ENCODE measurements around the gene SBF1.

Gene SBF1

GRCh38 chr22:50467341-50467740 lies 7.5 kb downstream of the SBF1 start:
- no peak for DNase-seq
- H3K18ac ChIP-seq (ENCODE audit: low read length) = no peak overlapping the region
- no peak overlapping the region for H2AFZ ChIP-seq (ENCODE audit: insufficient read depth, low read length, poor library complexity)
- no peak overlapping the region for H3K4me2 ChIP-seq (ENCODE audit: low read length)
- H2BK5ac ChIP-seq (ENCODE audit: low read depth, low read length, poor library complexity) = no peak overlapping the region
- no peak overlapping the region for H3K27ac ChIP-seq (ENCODE audit: low read depth, low read length)
- no peak overlapping the region for H3K4ac ChIP-seq (ENCODE audit: low read depth, low read length)
- H3K14ac ChIP-seq (ENCODE audit: low read length) = no peak overlapping the region
- H3K4me3 ChIP-seq (ENCODE audit: low read depth, low read length) = no peak overlapping the region
- no peak overlapping the region for H4K8ac ChIP-seq (ENCODE audit: low read depth, low read length)
- H3K79me1 ChIP-seq (ENCODE audit: low read length) = no peaks in the 10 kb centered on the region
- no peaks in the 10 kb centered on the region for H3K27me3 ChIP-seq (ENCODE audit: insufficient read depth, low read length)
- H4K12ac ChIP-seq (ENCODE audit: low read depth, low read length) = no peak overlapping the region
- H3K79me2 ChIP-seq (ENCODE audit: control insufficient read depth, insufficient read depth, low read length, poor library complexity) = peaks cover 6% of the 10 kb centered on the region
- no peak overlapping the region for H2BK12ac ChIP-seq (ENCODE audit: low read length)
- no peaks in the 10 kb centered on the region for H3K9me3 ChIP-seq (ENCODE audit: insufficient read depth, low read depth, low read length)
- no peak overlapping the region for H2BK120ac ChIP-seq (ENCODE audit: insufficient read depth, low read length, poor library complexity)
- WGBS (ENCODE audit: extremely low coverage, insufficient coverage, insufficient read length) = no CpG with 5 or more reads among the region's 24 CpGs
- no peak overlapping the region for H4K91ac ChIP-seq (ENCODE audit: low read depth, low read length)
- peaks cover 59 to 62% of the 10 kb centered on the region in 2 experiments for H3K36me3 ChIP-seq (ENCODE audit: control insufficient read depth in 1 of 2, insufficient read depth in 2 of 2, low read length in 2 of 2)
- H3K23ac ChIP-seq (ENCODE audit: low read length) = no peak overlapping the region
- no peak overlapping the region for H3K9ac ChIP-seq (ENCODE audit: low read length)
- no peak overlapping the region for H2AK5ac ChIP-seq (ENCODE audit: low read length)
- peaks cover 7 to 23% of the 10 kb centered on the region in 2 experiments for H3K4me1 ChIP-seq (ENCODE audit: control insufficient read depth in 1 of 2, insufficient read depth in 2 of 2, low read length in 2 of 2)

- Histone ChIP-seq H3K4me3 (ENCODE audit: low read depth, low read length) (no peak overlapping the region), H2AFZ (ENCODE audit: insufficient read depth, low read length, poor library complexity) (no peak overlapping the region), H2BK120ac (ENCODE audit: insufficient read depth, low read length, poor library complexity) (no peak overlapping the region), H4K8ac (ENCODE audit: low read depth, low read length) (no peak overlapping the region), H3K9me3 (ENCODE audit: insufficient read depth, low read depth, low read length) (no peaks in the 10 kb centered on the region), H2AK5ac (ENCODE audit: low read length) (no peak overlapping the region), H4K91ac (ENCODE audit: low read depth, low read length) (no peak overlapping the region), H3K4me1 (ENCODE audit: control insufficient read depth in 1 of 2, insufficient read depth in 2 of 2, low read length in 2 of 2) (peaks cover 0 to 5% of the 10 kb centered on the region in 2 experiments), H3K4ac (ENCODE audit: low read depth, low read length) (no peak overlapping the region), H4K12ac (ENCODE audit: low read depth, low read length) (no peak overlapping the region), H3K14ac (ENCODE audit: low read length) (no peak overlapping the region), H3K18ac (ENCODE audit: low read length) (no peak overlapping the region), H2BK12ac (ENCODE audit: low read length) (no peak overlapping the region), H3K79me2 (ENCODE audit: control insufficient read depth, insufficient read depth, low read length, poor library complexity) (no peaks in the 10 kb centered on the region), H3K27ac (ENCODE audit: low read depth, low read length) (no peak overlapping the region), H2BK5ac (ENCODE audit: low read depth, low read length, poor library complexity) (no peak overlapping the region), H3K79me1 (ENCODE audit: low read length) (no peaks in the 10 kb centered on the region), H3K9ac (ENCODE audit: low read length) (no peak overlapping the region), H3K27me3 (ENCODE audit: insufficient read depth, low read length) (no peaks in the 10 kb centered on the region), H3K36me3 (ENCODE audit: control insufficient read depth in 1 of 2, insufficient read depth in 2 of 2, low read length in 2 of 2) (peaks cover 78% of the 10 kb centered on the region in 2 experiments), H3K4me2 (ENCODE audit: low read length) (no peak overlapping the region), H3K23ac (ENCODE audit: low read length) (no peak overlapping the region)
- no CpG with 5 or more reads among the region's 30 CpGs for WGBS (ENCODE audit: extremely low coverage, insufficient coverage, insufficient read length)
- DNase-seq = no peak
These were observed 9.5 kb downstream of the SBF1 start for GRCh38 chr22:50465066-50465930.

GRCh38 chr22:50464451-50464850 lies 10.4 kb downstream of the SBF1 start:
- Histone ChIP-seq H2AFZ (ENCODE audit: insufficient read depth, low read length, poor library complexity) (no peak overlapping the region), H3K79me1 (ENCODE audit: low read length) (no peaks in the 10 kb centered on the region), H3K18ac (ENCODE audit: low read length) (no peak overlapping the region), H3K9me3 (ENCODE audit: insufficient read depth, low read depth, low read length) (no peaks in the 10 kb centered on the region), H3K4me2 (ENCODE audit: low read length) (no peak overlapping the region), H3K9ac (ENCODE audit: low read length) (no peak overlapping the region), H4K8ac (ENCODE audit: low read depth, low read length) (no peak overlapping the region), H2BK12ac (ENCODE audit: low read length) (no peak overlapping the region), H4K12ac (ENCODE audit: low read depth, low read length) (no peak overlapping the region), H3K79me2 (ENCODE audit: control insufficient read depth, insufficient read depth, low read length, poor library complexity) (no peaks in the 10 kb centered on the region), H4K91ac (ENCODE audit: low read depth, low read length) (no peak overlapping the region), H3K27me3 (ENCODE audit: insufficient read depth, low read length) (no peaks in the 10 kb centered on the region), H2AK5ac (ENCODE audit: low read length) (no peak overlapping the region), H3K4me1 (ENCODE audit: control insufficient read depth in 1 of 2, insufficient read depth in 2 of 2, low read length in 2 of 2) (no peaks in the 10 kb centered on the region), H3K4me3 (ENCODE audit: low read depth, low read length) (no peak overlapping the region), H3K23ac (ENCODE audit: low read length) (no peak overlapping the region), H3K36me3 (ENCODE audit: control insufficient read depth in 1 of 2, insufficient read depth in 2 of 2, low read length in 2 of 2) (peaks cover 86 to 87% of the 10 kb centered on the region in 2 experiments), H3K4ac (ENCODE audit: low read depth, low read length) (no peak overlapping the region), H3K27ac (ENCODE audit: low read depth, low read length) (no peak overlapping the region), H3K14ac (ENCODE audit: low read length) (no peak overlapping the region), H2BK120ac (ENCODE audit: insufficient read depth, low read length, poor library complexity) (no peak overlapping the region), H2BK5ac (ENCODE audit: low read depth, low read length, poor library complexity) (no peak overlapping the region)
- no CpG with 5 or more reads among the region's 24 CpGs for WGBS (ENCODE audit: extremely low coverage, insufficient coverage, insufficient read length)
- DNase-seq = no peak

- no CpG with 5 or more reads among the region's 28 CpGs for WGBS (ENCODE audit: extremely low coverage, insufficient coverage, insufficient read length)
- Histone ChIP-seq H3K27ac (ENCODE audit: low read depth, low read length) (no peak overlapping the region), H2AFZ (ENCODE audit: insufficient read depth, low read length, poor library complexity) (no peak overlapping the region), H3K4me3 (ENCODE audit: low read depth, low read length) (no peak overlapping the region), H3K4ac (ENCODE audit: low read depth, low read length) (no peak overlapping the region), H3K9me3 (ENCODE audit: insufficient read depth, low read depth, low read length) (no peaks in the 10 kb centered on the region), H2BK120ac (ENCODE audit: insufficient read depth, low read length, poor library complexity) (no peak overlapping the region), H2AK5ac (ENCODE audit: low read length) (no peak overlapping the region), H3K9ac (ENCODE audit: low read length) (no peak overlapping the region), H3K4me1 (ENCODE audit: control insufficient read depth in 1 of 2, insufficient read depth in 2 of 2, low read length in 2 of 2) (no peaks in the 10 kb centered on the region), H3K14ac (ENCODE audit: low read length) (no peak overlapping the region), H3K27me3 (ENCODE audit: insufficient read depth, low read length) (no peaks in the 10 kb centered on the region), H4K12ac (ENCODE audit: low read depth, low read length) (no peak overlapping the region), H3K23ac (ENCODE audit: low read length) (no peak overlapping the region), H4K8ac (ENCODE audit: low read depth, low read length) (no peak overlapping the region), H4K91ac (ENCODE audit: low read depth, low read length) (no peak overlapping the region), H3K79me1 (ENCODE audit: low read length) (no peaks in the 10 kb centered on the region), H3K36me3 (ENCODE audit: control insufficient read depth in 1 of 2, insufficient read depth in 2 of 2, low read length in 2 of 2) (peaks cover 97 to 98% of the 10 kb centered on the region in 2 experiments), H3K4me2 (ENCODE audit: low read length) (no peak overlapping the region), H2BK12ac (ENCODE audit: low read length) (no peak overlapping the region), H2BK5ac (ENCODE audit: low read depth, low read length, poor library complexity) (no peak overlapping the region), H3K18ac (ENCODE audit: low read length) (no peak overlapping the region), H3K79me2 (ENCODE audit: control insufficient read depth, insufficient read depth, low read length, poor library complexity) (no peaks in the 10 kb centered on the region)
- no peak for DNase-seq
These were observed 11.5 kb downstream of the SBF1 start for GRCh38 chr22:50463188-50463900.

Data from trophoblast cell (in vitro differentiated cells and primary cell).